ENCODE results near the gene NAA10.

NAA10 gene

DNA sequence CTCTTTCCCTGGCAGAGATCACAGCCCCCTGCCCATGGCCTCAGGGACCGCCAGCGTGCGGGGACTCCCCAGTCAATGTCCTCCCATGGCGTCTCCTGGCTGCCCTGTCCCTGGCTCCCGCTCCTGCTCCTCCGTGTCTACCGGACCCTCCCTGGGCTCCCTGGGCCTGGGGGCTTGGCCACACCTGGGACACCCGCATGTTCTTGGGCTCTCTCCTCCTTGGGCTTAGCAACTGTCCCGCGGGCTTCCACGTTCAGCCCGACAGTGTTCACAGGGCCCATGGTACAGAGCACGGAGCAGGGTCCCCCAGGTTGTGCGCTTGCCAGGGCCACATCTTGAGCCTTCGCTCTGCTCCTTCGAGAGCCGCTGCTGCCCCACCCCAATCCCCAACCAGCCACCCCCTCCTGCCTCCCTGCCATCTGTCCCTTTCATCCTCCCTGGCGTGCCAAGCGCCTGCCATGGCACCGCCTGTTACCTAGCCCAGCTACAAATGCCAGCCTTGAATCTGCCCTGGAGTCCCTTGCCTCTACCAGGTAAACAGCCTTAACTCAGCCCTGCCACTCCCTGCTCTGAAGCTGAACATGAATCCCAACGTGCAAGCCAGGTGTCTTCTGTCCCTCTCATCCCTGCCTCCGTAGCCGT, 26.5 kb downstream of the NAA10 start:
- no peak for DNase-seq

DNA sequence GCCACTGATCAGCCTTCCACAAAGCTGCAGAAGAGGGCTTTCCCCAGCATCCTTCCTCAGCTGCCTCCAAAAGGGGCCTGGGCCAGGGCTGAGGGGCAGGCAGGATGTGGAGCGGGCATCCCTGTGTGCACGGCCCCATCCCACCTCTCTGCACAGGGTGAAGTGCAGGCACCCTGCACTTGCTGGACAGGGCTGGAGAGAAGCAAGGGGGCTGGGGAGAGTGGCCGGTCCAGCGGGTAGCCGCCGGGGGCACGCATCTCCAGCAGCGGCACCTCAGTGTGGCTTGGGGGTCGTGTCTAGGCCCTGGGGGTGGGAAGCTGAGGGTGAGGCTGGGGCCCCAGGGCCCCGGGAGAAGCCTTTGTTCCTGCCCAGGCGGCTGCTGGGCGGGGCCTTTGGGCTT, 27.4 kb downstream of the NAA10 start:
- no peak for DNase-seq

DNA sequence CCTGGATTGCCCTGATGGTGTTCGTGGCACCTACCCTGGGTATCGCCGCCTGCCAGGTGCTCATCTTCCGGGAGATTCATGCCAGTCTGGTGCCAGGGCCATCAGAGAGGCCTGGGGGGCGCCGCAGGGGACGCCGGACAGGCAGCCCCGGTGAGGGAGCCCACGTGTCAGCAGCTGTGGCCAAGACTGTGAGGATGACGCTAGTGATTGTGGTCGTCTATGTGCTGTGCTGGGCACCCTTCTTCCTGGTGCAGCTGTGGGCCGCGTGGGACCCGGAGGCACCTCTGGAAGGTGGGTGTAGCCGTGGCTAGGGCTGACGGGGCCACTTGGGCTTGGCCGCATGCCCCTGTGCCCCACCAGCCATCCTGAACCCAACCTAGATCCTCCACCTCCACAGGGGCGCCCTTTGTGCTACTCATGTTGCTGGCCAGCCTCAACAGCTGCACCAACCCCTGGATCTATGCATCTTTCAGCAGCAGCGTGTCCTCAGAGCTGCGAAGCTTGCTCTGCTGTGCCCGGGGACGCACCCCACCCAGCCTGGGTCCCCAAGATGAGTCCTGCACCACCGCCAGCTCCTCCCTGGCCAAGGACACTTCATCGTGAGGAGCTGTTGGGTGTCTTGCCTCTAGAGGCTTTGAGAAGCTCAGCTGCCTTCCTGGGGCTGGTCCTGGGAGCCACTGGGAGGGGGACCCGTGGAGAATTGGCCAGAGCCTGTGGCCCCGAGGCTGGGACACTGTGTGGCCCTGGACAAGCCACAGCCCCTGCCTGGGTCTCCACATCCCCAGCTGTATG, 28.5 kb downstream of the NAA10 start:
- DNase-seq: no peak

DNA sequence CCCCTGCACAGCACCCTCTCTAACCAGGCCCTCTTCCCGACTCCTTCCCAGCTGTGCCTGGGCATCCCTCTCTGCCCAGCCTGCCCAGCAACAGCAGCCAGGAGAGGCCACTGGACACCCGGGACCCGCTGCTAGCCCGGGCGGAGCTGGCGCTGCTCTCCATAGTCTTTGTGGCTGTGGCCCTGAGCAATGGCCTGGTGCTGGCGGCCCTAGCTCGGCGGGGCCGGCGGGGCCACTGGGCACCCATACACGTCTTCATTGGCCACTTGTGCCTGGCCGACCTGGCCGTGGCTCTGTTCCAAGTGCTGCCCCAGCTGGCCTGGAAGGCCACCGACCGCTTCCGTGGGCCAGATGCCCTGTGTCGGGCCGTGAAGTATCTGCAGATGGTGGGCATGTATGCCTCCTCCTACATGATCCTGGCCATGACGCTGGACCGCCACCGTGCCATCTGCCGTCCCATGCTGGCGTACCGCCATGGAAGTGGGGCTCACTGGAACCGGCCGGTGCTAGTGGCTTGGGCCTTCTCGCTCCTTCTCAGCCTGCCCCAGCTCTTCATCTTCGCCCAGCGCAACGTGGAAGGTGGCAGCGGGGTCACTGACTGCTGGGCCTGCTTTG, 29.2 kb downstream of the NAA10 start:
- no peak for DNase-seq

DNA sequence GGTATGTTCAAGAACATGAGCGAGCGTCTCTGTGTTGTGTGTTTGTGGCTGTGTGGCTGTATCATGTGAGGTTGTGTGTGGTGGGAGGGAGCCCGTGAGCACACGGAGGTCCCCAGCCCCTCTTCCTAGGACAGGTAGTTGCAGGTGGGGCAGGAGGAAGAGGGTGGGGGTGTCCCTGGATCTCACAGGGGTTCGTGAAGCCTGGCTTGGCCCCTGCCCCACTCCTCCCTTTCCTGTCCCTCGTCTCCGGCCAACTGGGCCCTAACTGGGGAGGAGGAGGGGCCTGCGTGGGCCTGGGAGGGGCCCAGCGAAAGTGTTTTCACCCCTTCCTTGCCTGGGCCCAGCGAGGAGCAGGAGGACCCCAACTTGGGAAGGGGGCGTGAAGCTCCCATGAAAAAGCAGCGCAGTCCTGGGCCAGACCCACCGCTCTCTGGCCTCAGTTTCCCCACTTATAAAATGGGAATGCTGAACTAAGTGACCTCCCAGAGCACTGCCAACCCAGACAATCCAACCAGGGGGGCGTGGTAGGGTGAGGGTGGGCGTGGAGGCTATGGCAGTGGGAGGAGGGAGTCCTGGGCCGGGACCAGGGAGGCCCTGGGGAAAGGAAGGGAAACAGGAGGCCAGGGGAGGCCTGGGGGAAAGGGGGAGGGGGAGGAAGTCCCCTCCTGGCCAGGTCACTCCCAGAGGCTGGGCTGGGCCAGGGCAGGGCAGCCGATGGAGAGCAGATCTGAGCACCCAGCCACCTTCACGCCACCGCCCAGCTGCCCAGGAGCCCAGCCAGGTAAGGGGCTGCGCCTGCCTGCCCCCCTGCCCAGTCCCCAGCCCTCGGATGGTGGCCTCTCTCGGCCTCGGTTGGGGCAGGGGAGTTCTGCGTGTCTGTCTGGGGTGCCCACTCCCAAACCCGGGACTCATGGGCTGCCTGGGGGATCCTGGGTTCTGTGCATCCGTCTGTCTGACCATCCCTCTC, 30.6 kb downstream of the NAA10 start, which contains the start of gene AVPR2:
TSS of gene AVPR2 (plus strand) at position 683 of the 967 bp plus-strand sequence. CDS start 473 bp downstream, outside the sequence.
- no peak for DNase-seq

DNA sequence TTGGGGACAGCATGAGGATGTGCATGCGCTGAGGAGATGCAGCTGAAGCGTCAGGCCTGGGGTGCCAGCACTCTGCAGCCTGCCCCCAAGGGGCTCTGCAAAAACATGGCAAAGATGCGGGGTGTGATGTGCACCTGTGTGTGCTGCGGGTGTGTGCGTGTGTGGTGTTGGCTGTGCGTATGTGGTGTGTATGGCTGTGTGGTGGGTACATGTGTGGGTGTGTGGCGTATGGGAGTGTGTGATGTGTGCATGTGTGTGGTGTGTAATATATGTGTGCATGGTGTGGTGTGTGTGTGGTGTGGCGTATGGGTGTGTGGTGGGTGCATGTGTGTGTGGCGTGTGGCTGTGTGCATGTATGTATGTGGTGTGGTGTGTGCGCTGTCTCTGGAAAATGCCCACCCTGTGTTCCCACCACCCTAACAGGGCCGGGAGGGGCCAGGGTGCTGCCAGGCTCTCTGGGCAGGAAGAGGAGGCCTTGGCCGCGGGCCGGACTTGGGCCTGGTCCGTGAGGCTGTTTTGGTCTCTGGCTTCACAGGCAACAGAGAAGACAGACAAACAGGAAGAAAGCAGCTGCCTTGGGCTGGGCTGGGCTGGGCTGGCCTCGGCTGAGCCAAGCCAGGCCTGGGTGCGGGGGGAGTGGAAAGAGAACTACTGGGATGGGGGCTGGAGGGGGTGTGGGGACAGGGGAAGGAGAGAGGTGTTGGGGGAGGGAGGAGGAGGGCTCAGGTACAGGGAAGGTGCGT, 31.4 kb downstream of the NAA10 start:
- DNase-seq: no peak

DNA sequence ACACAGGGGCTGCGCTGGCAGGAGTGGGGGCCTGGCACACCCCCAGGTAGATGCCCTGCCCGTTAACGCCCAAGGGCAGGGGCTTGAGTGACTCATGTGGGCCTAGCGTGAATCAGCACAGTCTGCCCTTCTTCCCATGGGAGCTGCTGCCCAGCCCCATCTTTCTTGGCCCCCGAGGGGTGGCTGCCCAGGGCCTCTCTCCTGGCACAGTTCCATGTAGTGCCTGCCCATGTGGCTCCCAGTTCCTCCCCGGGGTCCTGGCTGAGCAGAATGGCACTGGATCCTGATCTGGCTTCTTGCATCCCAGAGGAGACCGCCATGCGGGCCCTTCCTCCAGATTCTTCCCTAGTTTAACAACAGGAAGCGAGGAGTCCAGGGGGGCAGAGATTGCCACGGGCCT, 32.5 kb downstream of the NAA10 start:
- DNase-seq: no peak

DNA sequence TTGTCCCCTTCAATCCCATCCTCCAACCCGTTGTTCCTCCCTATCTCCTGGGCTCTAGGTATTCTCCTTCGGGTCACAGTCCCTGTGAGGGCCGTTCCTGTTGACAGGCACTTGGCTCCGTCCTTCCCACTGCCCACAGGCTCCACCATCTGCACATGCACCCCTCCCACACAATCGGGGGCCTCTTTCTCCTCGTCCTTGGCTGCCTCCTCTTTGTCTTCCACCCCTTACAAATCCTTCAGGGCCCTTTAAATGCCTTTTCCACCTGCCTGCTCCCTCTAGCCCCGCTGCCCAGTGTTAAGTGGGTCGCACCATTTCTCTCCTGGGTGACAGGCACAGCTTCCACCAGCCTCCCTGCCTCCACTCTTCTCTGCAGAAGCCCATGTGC, 33.1 kb downstream of the NAA10 start:
- DNase-seq: no peak

DNA sequence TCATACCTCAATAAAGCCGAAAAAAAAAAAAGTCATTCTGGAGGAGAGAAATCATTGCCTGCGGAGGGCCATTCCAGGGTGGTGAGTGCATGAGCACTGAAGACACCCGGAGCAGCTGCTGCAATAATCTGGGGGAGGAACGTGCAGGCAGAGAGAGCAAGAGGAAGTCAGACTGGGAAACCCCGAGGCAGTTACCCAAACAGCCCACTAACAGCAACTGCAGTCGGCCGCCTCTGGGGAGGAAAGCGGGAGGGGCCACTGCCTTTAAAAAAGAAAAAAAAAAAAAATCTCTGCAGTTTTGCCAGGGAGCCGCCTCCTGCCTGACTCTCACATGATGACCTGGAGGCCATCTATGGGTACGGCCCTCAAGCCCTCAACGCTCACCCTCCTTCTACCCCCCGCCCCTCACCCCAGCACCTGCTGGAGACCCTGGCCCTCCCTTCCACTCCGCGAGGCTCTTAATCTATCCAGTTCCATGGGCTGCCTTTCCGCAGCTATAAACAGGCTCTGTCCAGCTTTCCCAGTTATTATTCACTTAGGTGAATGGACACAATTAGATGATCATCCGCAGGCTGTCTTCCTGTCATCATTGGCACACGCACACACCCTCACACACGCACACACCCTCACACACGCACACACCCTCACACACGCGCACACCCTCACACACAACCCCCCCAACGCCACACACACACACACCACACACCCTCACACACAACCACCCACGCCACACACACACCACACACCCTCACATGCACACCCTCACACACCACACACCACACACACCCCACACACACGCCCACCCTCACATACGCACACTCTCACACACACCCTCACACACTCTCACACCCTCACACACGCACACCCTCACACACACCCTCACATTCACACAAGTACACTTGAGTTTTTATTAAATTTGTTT, 33.7 kb downstream of the NAA10 start:
- DNase-seq: peak; percentile 28

DNA sequence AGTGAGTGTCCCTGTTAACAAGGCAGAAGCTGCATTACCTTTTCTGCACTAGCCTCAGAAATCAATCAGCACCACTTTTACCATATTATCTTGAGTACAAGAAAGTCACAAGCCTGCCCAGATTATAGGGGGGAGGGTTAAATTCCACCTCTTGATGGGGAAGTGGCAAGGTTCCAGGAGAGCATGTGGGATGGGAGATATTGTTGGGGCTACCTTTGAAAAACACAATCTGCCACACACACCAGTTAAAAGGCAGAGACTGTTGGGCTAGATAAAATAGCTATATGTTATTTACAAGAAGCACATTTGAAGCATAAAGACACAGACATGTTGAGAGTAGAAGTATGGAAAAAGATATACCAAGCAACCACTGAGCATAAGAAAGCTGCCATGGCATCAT, 36.9 kb downstream of the NAA10 start:
- no peak for DNase-seq

DNA sequence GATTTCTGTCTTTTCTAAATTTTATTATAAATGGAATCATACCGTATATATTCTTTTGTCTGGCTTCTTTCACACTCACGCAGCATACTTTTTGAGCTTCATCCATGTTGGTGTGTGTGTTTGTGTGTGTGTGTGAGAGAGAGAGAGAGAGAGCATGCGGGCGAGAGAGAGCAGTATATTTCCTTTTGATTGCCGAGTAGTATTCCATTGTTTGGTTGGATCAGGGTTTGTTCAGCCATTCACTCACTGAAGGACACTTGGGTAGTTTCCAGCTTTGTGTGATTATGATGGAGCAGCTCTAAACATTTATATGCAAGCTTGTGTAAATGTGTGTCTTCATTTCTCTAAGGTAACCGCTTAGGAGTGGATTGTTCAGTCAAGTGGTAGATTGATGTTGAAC, 45.7 kb downstream of the NAA10 start:
- DNase-seq: no peak

DNA sequence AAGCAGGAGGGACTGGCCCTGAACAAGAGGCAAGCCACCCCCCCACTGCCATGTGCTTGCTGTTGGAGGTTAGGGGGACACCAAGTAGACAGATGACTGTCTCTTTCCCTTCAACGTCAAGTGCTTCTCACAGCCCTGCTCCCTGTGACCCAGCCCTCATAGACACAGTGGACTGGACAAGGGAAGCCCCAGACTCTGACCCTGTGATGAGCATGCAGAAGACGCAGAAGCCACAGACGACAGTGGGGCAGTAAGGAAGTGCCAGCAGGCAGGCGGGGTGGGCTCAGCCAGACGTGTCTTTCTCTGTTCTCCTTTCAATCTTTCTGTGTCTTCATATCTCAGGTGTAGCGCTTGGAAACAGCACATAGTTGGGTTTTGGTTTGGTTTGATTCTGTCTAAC, 46.5 kb downstream of the NAA10 start:
- DNase-seq: no peak

DNA sequence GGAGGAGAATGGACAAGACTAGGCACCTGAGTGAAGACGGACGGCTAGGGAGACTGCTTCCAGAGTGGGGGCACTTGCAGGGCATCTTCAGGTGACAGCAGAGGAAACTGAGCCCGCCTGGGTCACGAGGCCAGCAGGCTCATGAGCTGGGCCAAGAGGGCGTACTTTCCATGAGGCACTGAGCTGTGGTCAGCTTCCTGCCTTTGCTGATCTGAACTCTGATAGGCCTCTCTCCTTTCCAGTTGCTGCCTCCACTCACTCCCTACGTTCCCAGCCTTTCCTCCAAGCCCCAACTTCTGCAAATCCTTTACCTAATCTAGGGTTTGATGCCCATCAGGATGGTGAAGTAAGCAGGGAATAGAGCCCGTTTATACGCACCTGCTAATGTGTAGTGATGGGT, 47.5 kb downstream of the NAA10 start:
- no peak for DNase-seq

DNA sequence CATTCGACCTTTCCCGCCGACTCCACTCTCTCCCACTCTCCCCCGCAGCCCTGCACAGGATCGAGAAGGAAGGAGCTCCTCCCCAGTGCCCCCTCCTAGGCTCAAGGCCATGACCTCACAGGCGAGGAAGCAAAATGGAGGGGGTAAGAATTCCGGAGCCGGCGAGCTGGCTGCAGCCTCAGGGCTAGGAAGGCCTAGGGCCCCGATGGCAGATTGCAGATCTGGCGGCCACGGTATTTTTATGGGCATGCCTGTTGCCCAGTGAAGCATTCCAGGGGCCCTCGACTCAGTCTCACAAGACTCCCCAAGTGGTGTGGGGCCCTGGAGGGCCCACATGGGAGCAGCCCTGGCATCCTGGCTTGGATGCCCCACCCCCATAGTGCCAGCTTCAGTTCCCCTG, 47.9 kb downstream of the NAA10 start:
- DNase-seq: no peak

DNA sequence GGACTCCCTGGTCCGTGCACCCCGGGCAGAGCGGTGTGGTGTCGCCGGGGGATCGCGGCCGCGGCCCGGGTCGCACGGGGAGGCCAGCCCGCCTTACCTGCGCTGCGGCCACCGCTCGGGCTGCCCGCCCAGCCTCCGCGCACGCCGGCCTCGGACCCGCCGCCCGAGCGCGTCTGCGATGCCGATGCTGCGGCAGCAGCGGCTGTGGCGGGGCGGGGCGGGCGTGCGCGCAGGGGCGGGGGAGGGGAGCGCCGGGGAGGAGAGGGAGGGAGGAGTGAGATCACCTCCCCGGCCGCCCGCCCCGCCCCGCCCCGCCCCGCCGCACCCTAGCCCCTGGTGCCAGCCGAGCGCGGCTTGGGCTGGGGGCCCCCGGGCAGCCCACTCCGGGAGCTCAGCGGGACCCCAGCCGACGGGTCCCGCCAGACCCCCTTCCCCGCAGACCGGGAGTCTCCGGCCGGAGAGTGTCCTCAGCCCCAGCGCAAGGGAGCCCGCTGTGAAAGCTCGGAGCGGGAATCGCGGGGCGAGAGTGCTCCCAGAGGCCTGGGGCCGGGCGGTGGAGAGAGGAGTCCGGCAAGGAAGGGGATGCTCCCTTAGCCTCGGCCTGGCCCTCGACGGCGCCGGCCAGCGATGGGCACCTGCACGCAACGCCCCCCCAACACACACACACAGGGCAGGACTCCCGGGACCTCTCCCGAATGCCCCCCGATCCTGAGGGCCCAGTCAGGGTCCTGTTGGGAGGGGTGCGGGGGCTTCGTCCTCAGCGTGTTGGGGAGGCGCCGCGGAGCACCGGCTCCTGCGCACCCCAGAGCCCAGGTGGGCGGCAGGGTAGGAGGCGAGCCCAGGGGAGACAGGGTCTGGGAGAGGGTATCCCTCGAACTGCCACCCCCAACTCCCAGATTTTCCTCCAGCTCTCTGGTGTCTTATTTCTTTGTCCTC, 48.6 kb downstream of the NAA10 start, which contains the start of gene L1CAM:
TSS of gene L1CAM (minus strand) at position 206 of the 936 bp plus-strand sequence. CDS start 10,337 bp downstream, outside the sequence.
- DNase-seq: no peak

DNA sequence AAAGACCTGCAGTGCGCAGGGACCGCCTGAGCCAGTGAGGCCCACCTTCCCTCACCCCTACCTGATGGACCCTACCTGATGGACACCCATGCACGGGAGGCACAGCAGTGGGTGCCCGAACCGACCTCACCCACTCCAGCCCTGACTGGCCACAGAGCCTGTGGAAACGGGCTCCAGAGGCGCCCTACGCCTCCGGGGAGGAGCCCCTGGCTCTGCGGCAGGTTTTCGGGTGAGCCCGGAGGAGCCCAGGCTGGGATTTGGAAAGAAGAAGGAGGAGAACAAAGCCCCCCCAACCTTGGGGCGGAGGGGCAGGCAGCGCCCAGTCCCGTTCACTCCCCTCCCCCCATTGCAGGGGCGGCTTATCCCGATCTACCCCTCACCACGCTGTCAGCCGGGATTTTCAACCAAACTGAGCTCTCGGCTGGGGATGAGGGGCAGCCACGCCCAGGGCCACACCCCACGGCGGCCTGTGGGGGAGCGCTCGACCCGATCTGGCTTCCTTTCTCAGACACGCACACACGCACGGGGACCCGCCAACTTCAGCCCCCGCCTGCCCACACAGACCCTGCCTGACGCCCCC, 49.5 kb downstream of the NAA10 start:
- no peak for DNase-seq

DNA sequence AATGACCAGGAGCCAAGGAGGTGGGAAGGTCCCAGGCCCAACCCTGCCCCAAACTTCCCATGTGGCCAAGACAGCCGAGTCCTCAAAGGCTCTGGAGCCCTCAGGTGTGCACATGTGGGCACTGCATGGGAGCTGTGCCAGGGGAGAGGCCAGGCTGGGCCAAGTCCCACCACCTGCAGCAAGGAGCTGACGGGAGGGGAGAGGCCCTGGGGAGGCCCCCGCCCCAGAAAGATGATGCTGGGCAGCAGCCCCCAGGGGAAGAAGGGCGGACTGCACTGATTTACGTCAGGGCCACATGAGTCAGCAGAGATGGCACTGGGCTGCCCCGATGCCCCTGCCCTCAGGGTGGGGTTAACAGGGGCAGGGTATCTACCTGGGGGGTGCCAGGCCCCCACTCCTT, 50.2 kb downstream of the NAA10 start:
- DNase-seq: no peak

DNA sequence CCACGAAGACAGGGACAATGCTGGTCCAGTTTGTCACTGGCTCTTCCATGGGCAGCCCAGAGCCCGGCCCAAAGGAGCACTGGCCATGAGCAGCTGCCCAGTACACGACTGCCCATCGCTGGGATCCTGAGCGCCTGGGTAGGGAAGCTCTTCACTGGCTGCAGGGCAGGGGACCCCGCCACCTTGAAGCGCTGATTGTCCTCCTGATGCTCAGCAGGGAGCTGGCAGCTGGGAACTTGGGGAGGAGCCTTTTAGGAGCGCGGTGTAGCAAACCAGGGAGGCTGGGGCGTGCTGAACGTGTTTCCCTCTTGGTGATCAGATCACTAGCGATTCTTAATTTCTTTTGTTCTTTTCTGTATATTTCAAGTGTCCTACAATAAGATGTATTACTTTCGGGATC, 50.7 kb downstream of the NAA10 start:
- no peak for DNase-seq

DNA sequence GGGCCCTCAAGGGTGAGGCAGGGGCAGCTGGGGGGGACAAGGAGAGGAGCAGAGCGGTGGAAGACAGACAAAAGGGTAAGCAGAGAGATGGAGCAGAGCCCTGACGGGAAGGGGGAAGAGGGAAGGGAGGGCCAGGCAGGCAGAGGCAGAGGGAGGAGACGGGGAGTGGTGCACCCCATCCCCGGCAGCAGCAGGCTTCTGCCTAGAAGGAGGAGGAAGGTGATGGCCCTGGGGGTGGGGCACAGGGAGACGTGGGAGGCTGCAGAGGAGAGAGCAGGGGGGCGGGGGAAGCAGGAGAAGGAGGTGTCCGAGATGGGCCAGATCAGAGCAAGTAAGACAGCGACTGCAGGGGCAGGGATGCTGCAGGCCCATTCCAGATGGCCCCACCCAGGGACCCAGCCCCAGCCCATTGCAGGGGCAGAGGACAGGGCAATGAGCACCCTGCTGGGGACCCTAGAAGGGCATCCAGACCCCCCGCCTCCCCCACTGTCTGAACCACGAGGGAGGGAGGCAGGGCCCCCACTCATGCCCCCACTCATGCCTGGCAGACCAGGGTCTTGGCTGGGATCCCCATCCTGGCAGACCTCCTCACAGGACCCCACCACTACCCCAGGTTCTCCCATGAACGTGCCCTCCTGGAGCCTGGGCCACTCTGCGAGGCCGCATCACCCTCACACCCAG, 51.5 kb downstream of the NAA10 start:
- DNase-seq: no peak
